CD14-positive monocyte (primary cell): ENCODE results near the gene TTLL7. TPM values are rescaled to one million over a fixed set of nuclear protein-coding genes. Genes with fewer than 3 reads are reported as not detected.
A peak's percentile ranks its signal among the peaks of the same experiment; 100 is the strongest.

Source experiments
- DNase-seq, 3 donors: peaks; one replicate each; pipeline ENCODE4 v3.0.0-alpha.2; 2011 to 2022
- H2AFZ ChIP-seq: 2 replicates; pipeline ENCODE4 v1.6.0; 2012; ENCODE audit warnings: mild to moderate bottlenecking, low read depth, low read length, inconsistent platforms; ENCODE audit not compliant: insufficient read depth, poor library complexity, severe bottlenecking
- H3K27ac ChIP-seq, 2 donors: 1 replicate in 1 of 2; 2 replicates in 1 of 2; pipeline ENCODE4 v1.5.1; 2012 to 2013; ENCODE audit warnings: low read length in 2 of 2, control low read depth in 1 of 2, inconsistent platforms in 1 of 2, low read depth in 1 of 2, mild to moderate bottlenecking in 1 of 2
- H3K27me3 ChIP-seq, 2 donors: one replicate each; pipeline versions ENCODE4 v1.6.0 to v1.6.1; 2011 to 2013; ENCODE audit warnings: low read length in 2 of 2; ENCODE audit not compliant: control insufficient read depth in 2 of 2, insufficient read depth in 2 of 2
- H3K36me3 ChIP-seq, 2 donors: replicated peaks in 1 of 2; 1 replicate in 1 of 2; 2 replicates in 1 of 2; pipeline versions ENCODE4 v1.5.1 to v1.6.1; 2012 to 2013; ENCODE audit warnings: low read length in 2 of 2, control low read depth in 1 of 2, inconsistent platforms in 1 of 2, mild to moderate bottlenecking in 1 of 2; ENCODE audit not compliant: insufficient read depth in 2 of 2, control insufficient read depth in 1 of 2
- H3K4me1 ChIP-seq, 2 donors: 1 replicate in 1 of 2; 2 replicates in 1 of 2; pipeline versions ENCODE4 v1.5.1 to v1.6.1; 2012 to 2013; ENCODE audit warnings: low read length in 2 of 2, control low read depth in 1 of 2, inconsistent platforms in 1 of 2, mild to moderate bottlenecking in 1 of 2, moderate library complexity in 1 of 2; ENCODE audit not compliant: insufficient read depth in 2 of 2, control insufficient read depth in 1 of 2
- H3K4me2 ChIP-seq: replicated peaks from 2 replicates; pipeline ENCODE3; 2012; ENCODE audit warnings: low read length, moderate library complexity, mild to moderate bottlenecking; ENCODE audit not compliant: poor library complexity, severe bottlenecking; ENCODE audit errors: extremely low read depth
- H3K4me3 ChIP-seq, 3 experiments: fragments of 200-600 bp in 1 of 3; sonication (generic) in 1 of 3; replicated peaks in 1 of 3; 1 replicate in 2 of 3; 2 replicates in 1 of 3; pipeline ENCODE4 v1.5.1; 2011 to 2013; ENCODE audit warnings: low read length in 3 of 3, mild to moderate bottlenecking in 3 of 3, control low read depth in 2 of 3, low read depth in 2 of 3, inconsistent platforms in 1 of 3, moderate library complexity in 1 of 3
- H3K79me2 ChIP-seq: 2 replicates; pipeline ENCODE4 v1.6.0; 2012; ENCODE audit warnings: mild to moderate bottlenecking, control low read depth, inconsistent platforms, low read length, moderate library complexity; ENCODE audit not compliant: insufficient read depth
- H3K9ac ChIP-seq: 2 replicates; pipeline ENCODE4 v1.6.0; 2017; ENCODE audit warnings: low read length, mild to moderate bottlenecking; ENCODE audit not compliant: insufficient read depth, poor library complexity, severe bottlenecking
- H3K9me3 ChIP-seq, 2 donors: replicated peaks in 1 of 2; 1 replicate in 1 of 2; 2 replicates in 1 of 2; pipeline versions ENCODE4 v1.5.1 to v1.6.1; 2012 to 2013; ENCODE audit warnings: low read length in 2 of 2, control low read depth in 1 of 2; ENCODE audit not compliant: control insufficient read depth in 1 of 2, insufficient read depth in 1 of 2
- H4K20me1 ChIP-seq: 2 replicates; pipeline ENCODE4 v1.6.0; 2012; ENCODE audit warnings: mild to moderate bottlenecking, low read length, control low read depth, moderate library complexity; ENCODE audit not compliant: insufficient read depth
- H3K27ac Mint-ChIP-seq, 7 donors: one replicate each; pipeline ENCODE4 v1.8.0; 2020; ENCODE audit warnings: mild to moderate bottlenecking in 7 of 7, mixed read lengths in 7 of 7, moderate library complexity in 6 of 7, inconsistent platforms in 2 of 7
- H3K27me3 Mint-ChIP-seq, 3 donors: one replicate each; pipeline ENCODE4 v1.8.0; 2021 to 2022; ENCODE audit warnings: low read depth in 3 of 3, mild to moderate bottlenecking in 3 of 3, mixed read lengths in 3 of 3, moderate library complexity in 3 of 3, inconsistent platforms in 1 of 3
- H3K36me3 Mint-ChIP-seq, 2 donors: one replicate each; pipeline ENCODE4 v1.8.0; 2020; ENCODE audit warnings: mixed read lengths in 2 of 2, inconsistent platforms in 1 of 2, mild to moderate bottlenecking in 1 of 2
- H3K4me1 Mint-ChIP-seq: one replicate; pipeline ENCODE4 v1.8.0; 2020; ENCODE audit warnings: mild to moderate bottlenecking, mixed read lengths
- H3K4me3 Mint-ChIP-seq, 2 donors: one replicate each; pipeline ENCODE4 v1.8.0; 2020; ENCODE audit warnings: mild to moderate bottlenecking in 2 of 2, mixed read lengths in 2 of 2, moderate library complexity in 1 of 2
- H3K9me3 Mint-ChIP-seq, 7 donors: one replicate each; pipeline ENCODE4 v1.8.0; 2020 to 2022; ENCODE audit warnings: mixed read lengths in 7 of 7, mild to moderate bottlenecking in 6 of 7, moderate library complexity in 6 of 7, inconsistent platforms in 2 of 7
- WGBS: methylation state at CpG from one replicate; pipeline ENCODE4 v1.1.5; 2013; ENCODE audit warnings: missing lambda C conversion rate; ENCODE audit not compliant: insufficient coverage; 5-methylcytosine and 5-hydroxymethylcytosine counted together
- intact Hi-C, 2 donors: fragments of 100-400 bp; cut with micrococcal nuclease; formaldehyde crosslinking; loops; one replicate each; pipeline versions ENCODE4 v1.15.0 to v1.15.1; 2023
- polyA minus RNA-seq: library from RNA; depleted of rRNA, polyadenylated mRNA; stranded (reverse); fragments of >200 nt; gene quantifications from 2 replicates; pipeline ENCODE4 v1.2.3, GENCODE V29; 2012
- polyA plus RNA-seq, 3 donors: library from polyadenylated mRNA; depleted of rRNA in 1 of 3; unstranded in 2 of 3; stranded (reverse) in 1 of 3; fragments of 300-500 nt in 2 of 3; fragments of >200 nt in 1 of 3; fragmentation: Illumina TruSeq in 2 of 3; gene quantifications; 1 replicate in 2 of 3; 2 replicates in 1 of 3; pipeline ENCODE4 v1.2.3, GENCODE V29; 2012 to 2021
- total RNA-seq, 12 experiments: library from RNA in 1 of 12; stranded (reverse) in 1 of 12; fragments of 120-200 nt in 1 of 12; gene quantifications; one replicate each; pipeline ENCODE4 v1.2.4 and lab custom pipeline; 2013 to 2026; ENCODE audit warnings: mixed read lengths in 6 of 12, inconsistent platforms in 1 of 12
- TF ChIP-seq, protein P1 (sequence below): fragments of 200-600 bp; IDR thresholded peaks from one replicate; pipeline ENCODE4 v1.8.0; 2022; ENCODE audit warnings: antibody characterized with exemption, mild to moderate bottlenecking

Gene TTLL7, protein sequence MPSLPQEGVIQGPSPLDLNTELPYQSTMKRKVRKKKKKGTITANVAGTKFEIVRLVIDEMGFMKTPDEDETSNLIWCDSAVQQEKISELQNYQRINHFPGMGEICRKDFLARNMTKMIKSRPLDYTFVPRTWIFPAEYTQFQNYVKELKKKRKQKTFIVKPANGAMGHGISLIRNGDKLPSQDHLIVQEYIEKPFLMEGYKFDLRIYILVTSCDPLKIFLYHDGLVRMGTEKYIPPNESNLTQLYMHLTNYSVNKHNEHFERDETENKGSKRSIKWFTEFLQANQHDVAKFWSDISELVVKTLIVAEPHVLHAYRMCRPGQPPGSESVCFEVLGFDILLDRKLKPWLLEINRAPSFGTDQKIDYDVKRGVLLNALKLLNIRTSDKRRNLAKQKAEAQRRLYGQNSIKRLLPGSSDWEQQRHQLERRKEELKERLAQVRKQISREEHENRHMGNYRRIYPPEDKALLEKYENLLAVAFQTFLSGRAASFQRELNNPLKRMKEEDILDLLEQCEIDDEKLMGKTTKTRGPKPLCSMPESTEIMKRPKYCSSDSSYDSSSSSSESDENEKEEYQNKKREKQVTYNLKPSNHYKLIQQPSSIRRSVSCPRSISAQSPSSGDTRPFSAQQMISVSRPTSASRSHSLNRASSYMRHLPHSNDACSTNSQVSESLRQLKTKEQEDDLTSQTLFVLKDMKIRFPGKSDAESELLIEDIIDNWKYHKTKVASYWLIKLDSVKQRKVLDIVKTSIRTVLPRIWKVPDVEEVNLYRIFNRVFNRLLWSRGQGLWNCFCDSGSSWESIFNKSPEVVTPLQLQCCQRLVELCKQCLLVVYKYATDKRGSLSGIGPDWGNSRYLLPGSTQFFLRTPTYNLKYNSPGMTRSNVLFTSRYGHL
- 0.31 TPM for total RNA-seq (2013)
- polyA plus RNA-seq (under 1 TPM in 2 of 3 donors, not detected in 1; 0.12 to 0.69 TPM), polyA minus RNA-seq (0.16 and 0.28 TPM in 2 replicates), total RNA-seq (lab: John Stamatoyannopoulos, UW) (0.49 to 11.9 (median 1.7) reads per million in 11 experiments)

DNA sequence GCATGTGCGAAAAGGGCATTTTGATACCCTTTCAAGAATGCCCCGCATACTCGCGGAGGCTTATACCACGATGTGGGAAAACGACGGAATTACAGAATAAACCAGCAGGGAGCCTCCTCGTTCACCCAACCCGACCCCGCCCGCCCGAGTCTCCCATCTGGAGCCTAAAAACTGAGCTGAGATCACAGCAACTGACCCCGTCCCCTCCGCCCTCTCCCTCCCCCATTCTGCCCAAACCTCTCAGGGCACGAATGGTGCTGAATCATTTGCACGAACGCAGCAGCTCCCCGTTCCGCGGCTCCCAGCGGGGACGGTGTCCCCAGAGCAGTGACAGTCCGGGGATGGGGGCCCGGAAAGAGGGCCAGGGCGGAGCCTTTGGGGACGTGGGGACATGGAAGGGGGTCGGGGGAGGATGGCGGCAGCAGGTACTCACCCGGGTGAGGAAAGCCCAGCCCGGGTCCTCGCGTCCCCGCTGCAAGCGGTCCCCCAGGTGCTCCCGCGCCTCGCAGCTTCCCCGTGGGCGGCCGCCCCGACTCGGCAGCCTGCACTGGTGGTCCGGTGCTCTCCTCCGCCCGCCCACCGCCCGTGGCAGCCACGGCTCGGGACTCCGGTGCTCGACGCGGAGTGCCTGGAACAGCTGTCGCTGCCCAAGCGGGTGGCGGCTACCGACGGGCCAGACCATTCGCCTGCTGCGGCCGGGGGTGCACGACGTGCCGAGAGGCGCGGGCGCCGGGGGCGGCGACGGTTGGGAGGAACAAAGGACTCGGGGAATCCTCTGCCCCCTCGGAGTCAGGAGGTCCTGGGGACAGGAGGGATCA lies at the start of gene TTLL7:
TSS of gene TTLL7 (minus strand) at position 635 of the 818 bp plus-strand sequence. CDS start 46,921 bp downstream, outside the sequence.
- H2AFZ ChIP-seq = peak within 1 kb of the TSS; percentile 88
- H3K79me2 ChIP-seq = no peaks in the 10 kb centered on the region
- no peaks in the 10 kb centered on the region for H3K9me3 Mint-ChIP-seq
- peak within 1 kb of the TSS; percentile 91 for H3K4me2 ChIP-seq
- WGBS = under 1% methylated on average over 64 of the region's 73 CpGs
- peaks cover 5% of the 10 kb centered on the region in 2 donors for H3K4me1 ChIP-seq
- H3K36me3 Mint-ChIP-seq = no peaks in the 10 kb centered on the region
- peaks cover 13% of the 10 kb centered on the region for H3K4me1 Mint-ChIP-seq
- intact Hi-C loops = no loop called here
- peaks cover 31 to 41% of the 10 kb centered on the region in 2 donors for H3K27me3 ChIP-seq
- H3K36me3 ChIP-seq = no peaks in the 10 kb centered on the region
- peak within 1 kb of the TSS in 5 of 7 donors; percentile 22 to 86 (median 62) for H3K27ac Mint-ChIP-seq
- peak; percentile 30 to 46 (median 32) for DNase-seq
- peak within 1 kb of the TSS; percentile 53 to 81 (median 57) for H3K4me3 ChIP-seq
- H3K9ac ChIP-seq = peak within 1 kb of the TSS; percentile 73
- H3K4me3 Mint-ChIP-seq = peak within 1 kb of the TSS; percentile 81 to 89
- H3K27ac ChIP-seq = peak within 1 kb of the TSS in 1 of 2 donors; percentile 47
- no peaks in the 10 kb centered on the region for H4K20me1 ChIP-seq
- H3K27me3 Mint-ChIP-seq = peaks cover 38 to 50% (median 45%) of the 10 kb centered on the region in 3 donors
- TF ChIP-seq, protein P1, sequence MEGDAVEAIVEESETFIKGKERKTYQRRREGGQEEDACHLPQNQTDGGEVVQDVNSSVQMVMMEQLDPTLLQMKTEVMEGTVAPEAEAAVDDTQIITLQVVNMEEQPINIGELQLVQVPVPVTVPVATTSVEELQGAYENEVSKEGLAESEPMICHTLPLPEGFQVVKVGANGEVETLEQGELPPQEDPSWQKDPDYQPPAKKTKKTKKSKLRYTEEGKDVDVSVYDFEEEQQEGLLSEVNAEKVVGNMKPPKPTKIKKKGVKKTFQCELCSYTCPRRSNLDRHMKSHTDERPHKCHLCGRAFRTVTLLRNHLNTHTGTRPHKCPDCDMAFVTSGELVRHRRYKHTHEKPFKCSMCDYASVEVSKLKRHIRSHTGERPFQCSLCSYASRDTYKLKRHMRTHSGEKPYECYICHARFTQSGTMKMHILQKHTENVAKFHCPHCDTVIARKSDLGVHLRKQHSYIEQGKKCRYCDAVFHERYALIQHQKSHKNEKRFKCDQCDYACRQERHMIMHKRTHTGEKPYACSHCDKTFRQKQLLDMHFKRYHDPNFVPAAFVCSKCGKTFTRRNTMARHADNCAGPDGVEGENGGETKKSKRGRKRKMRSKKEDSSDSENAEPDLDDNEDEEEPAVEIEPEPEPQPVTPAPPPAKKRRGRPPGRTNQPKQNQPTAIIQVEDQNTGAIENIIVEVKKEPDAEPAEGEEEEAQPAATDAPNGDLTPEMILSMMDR = no peak
- no peaks in the 10 kb centered on the region for H3K9me3 ChIP-seq
